Right ventricle myocardium inferior (tissue), 1 donor: Measurements from ENCODE around the gene RPGR. TPM values are rescaled to one million over a fixed set of nuclear protein-coding genes. Genes with fewer than 3 reads are reported as not detected.

Experiments used
- ATAC-seq: fragments of 200-7000 bp; cut with Tn5 transposase; one replicate; pipeline ENCODE4 v1.9.1; 2020; ENCODE audit warnings: mild to moderate bottlenecking, moderate library complexity
- DNase-seq: peaks from one replicate; pipeline ENCODE4 v3.0.0; 2021; ENCODE audit errors: missing footprints
- intact Hi-C: fragments of 100-400 bp; cut with DNase I; formaldehyde crosslinking; loops from one replicate; pipeline ENCODE4 v1.11.0; 2022
- total RNA-seq: library from RNA; stranded (reverse); fragmentation: NEBNext Ultra II Directional; extraction: Animal tissue kit (Norgen Biotek cat#: 25700); gene quantifications from one replicate; pipeline ENCODE4 v1.2.1, GENCODE V29; 2021
- donor health status: DM: no; HTN: yes; CAD: no; lungs with severe emphysema.

Gene RPGR
- total RNA-seq, 1 donor from 2014 or later: 3.8 TPM

GRCh38 chrX:38277136-38277535, 50.2 kb downstream of the RPGR start:
- DNase-seq (no peak), ATAC-seq (no peak)
- intact Hi-C loops: no loop called here

GRCh38 chrX:38276089-38276488, 51.2 kb downstream of the RPGR start:
- ATAC-seq: no peak
- DNase-seq: no peak
- intact Hi-C loops: no loop called here

- no peak for DNase-seq
- intact Hi-C loops: no loop called here
- no peak for ATAC-seq
Observed at GRCh38 chrX:38275615-38276014, 51.7 kb downstream of the RPGR start.

GRCh38 chrX:38273453-38273852, 53.9 kb downstream of the RPGR start:
- DNase-seq (no peak), ATAC-seq (no peak)
- intact Hi-C loops: no loop called here

- no peak for DNase-seq
- intact Hi-C loops: no loop called here
- ATAC-seq: no peak
Observed at GRCh38 chrX:38271154-38271716, 56.1 kb downstream of the RPGR start.

GRCh38 chrX:38268011-38268410, 59.3 kb downstream of the RPGR start:
- DNase-seq (no peak), ATAC-seq (no peak)
- intact Hi-C loops: no loop called here

GRCh38 chrX:38262715-38263620, 64.3 kb downstream of the RPGR start:
- DNase-seq (no peak), ATAC-seq (no peak)
- intact Hi-C loops: loop anchor here (5.0 kb wide), 1 partner anchor 41 kb away; the partner anchor contains the start of gene SRPX

GRCh38 chrX:38260231-38260630, 67.1 kb downstream of the RPGR start:
- intact Hi-C loops: loop anchor here (5.0 kb wide), 1 partner anchor 38 kb away; the partner anchor contains the start of gene SRPX
- ATAC-seq: no peak
- no peak for DNase-seq

GRCh38 chrX:38256019-38256418, 71.3 kb downstream of the RPGR start:
- intact Hi-C loops: no loop called here
- DNase-seq: no peak
- no peak for ATAC-seq

GRCh38 chrX:38249965-38250364, 77.3 kb downstream of the RPGR start:
- intact Hi-C loops: no loop called here
- no peak for DNase-seq
- no peak for ATAC-seq

- no peak for ATAC-seq
Observed at GRCh38 chrX:38247051-38247450, 80.3 kb downstream of the RPGR start.

GRCh38 chrX:38240541-38240940, 86.8 kb downstream of the RPGR start:
- ATAC-seq: no peak

More at GRCh38 chrX:38247051-38247450, 80.3 kb downstream of the RPGR start:
- DNase-seq: no peak
- intact Hi-C loops: no loop called here

GRCh38 chrX:38236901-38237615, 90.3 kb downstream of the RPGR start:
- DNase-seq: no peak
- ATAC-seq: no peak
- intact Hi-C loops: no loop called here

More at GRCh38 chrX:38240541-38240940, 86.8 kb downstream of the RPGR start:
- no peak for DNase-seq
- intact Hi-C loops: no loop called here

- intact Hi-C loops: no loop called here
- no peak for DNase-seq
Observed at GRCh38 chrX:38233891-38234667, 93.2 kb downstream of the RPGR start.

GRCh38 chrX:38232079-38232686, 95.1 kb downstream of the RPGR start:
- ATAC-seq: peak; percentile 46
- DNase-seq: no peak
- intact Hi-C loops: no loop called here

More at GRCh38 chrX:38233891-38234667, 93.2 kb downstream of the RPGR start:
- ATAC-seq: peak; percentile 89

GRCh38 chrX:38225093-38225492, 102.2 kb downstream of the RPGR start:
- intact Hi-C loops: no loop called here
- DNase-seq: no peak
- ATAC-seq: peak; percentile 24

GRCh38 chrX:38224160-38224559, 103.1 kb downstream of the RPGR start:
- DNase-seq: no peak
- intact Hi-C loops: loop anchor here (5.0 kb wide), 1 partner anchor 38 kb away; no protein-coding TSS in a partner anchor
- no peak for ATAC-seq

GRCh38 chrX:38221391-38221929, 105.8 kb downstream of the RPGR start:
- ATAC-seq: peak; percentile 24
- intact Hi-C loops: loop anchor here (5.0 kb wide), 1 partner anchor 41 kb away; no protein-coding TSS in a partner anchor
- DNase-seq: no peak
